HG02884 (cell line): ENCODE results near the gene MRPS18A.
"Not testable (repeated sequence)": the region's sequence is repeated elsewhere in the genome, so short reads cannot be mapped to it uniquely, and the experiment has no call there.

ENCODE experiments used
- ATAC-seq: cut with Tn5 transposase; IDR thresholded peaks from one replicate; pipeline ENCODE4 v1.9.1; 2021; ENCODE audit warnings: mild to moderate bottlenecking, moderate library complexity; ENCODE audit not compliant: unreplicated experiment

Gene MRPS18A

DNA sequence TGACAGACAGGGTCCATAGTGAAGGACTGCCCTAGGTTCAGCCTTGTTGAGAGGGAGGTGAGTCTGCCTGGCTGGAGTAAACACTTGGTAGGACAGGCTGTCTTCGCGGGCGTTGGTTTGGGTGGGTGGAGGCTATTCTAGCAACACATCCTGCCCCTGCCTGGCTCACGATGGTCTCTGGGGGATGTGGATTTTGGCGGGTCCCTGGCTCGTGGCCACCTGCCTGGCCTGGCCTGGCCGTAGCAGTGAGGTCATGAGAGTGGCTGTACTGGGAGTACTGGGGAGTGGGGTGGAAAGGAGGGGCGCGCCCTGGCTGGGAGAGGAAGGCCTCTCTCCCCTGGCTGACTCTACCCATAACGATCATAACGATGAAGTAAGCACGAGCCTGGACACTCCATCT, 30.2 kb upstream of the MRPS18A start:
- ATAC-seq, result no peak

DNA sequence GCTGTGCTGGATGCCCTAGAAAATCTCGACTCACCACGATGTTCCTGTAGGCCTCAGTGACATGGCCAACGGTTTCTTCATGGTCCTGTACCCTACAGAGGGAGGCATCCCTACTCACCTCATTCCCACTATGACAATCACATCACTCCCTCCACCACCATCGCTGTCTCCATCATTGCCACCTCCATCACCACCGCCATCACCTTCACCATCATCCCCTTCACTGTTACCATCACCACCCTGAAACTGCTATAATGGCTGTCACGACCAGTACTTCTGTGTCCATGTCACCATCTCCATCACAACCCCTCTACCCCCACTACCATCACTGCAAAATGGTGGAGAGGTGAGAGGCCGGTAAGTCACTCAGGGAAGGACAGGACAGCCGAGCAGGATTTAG, 29.8 kb upstream of the MRPS18A start:
- ATAC-seq, result no peak

DNA sequence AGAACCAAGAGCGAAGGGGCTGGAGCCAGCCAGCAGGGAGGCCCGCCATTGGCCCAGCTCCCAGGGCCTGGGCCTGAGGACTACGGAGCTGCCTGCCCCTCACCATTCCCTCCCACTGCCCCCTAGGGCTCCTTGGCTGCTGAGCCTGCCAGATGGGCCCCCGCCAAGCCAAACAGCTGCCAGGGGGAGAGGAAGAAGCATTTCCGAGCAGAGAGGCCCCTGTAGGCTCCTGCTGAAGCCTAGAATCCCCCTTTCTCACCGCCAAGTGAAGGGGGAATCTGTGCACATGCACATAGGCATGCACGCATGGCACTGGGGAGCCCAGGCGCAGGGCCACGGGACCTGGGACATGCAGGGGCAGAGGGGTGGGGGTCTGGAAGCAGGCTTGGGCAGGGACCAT, 28.5 kb upstream of the MRPS18A start:
- no peak for ATAC-seq

DNA sequence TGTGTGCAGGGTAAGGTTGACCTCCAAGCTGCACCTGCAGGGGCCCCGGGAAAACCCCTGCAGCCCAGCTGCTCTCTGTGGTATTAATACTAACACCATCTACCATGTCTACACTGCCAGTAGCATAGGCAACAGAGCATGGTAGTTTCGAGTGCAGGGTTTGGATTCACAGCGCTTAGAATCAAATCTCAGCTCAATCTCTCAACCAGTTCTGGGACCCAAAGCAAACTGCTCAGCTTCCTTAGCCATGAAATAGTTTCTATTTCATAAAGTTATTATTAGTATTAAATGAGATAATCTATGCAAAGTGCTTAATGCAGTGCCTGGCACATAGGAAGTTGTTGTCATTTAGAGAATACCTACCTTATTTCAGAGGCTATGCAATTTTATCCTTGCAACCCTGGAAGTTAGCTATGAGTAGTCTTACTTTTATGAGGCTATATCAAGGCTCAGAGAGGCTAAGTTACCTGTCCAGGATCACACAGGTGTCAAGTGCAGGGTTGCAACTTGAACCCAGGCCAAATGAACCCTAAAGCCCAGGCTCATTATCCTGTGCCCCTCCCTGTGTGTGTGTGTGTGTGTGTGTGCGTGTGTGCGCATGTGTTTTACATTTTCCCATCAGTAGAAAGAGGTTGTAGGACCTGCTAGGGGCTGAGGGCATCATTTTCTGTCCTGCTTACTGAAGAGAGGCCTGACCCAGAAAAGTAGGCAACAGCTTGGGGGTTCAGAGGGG, 27.6 kb upstream of the MRPS18A start:
- ATAC-seq, result peak; percentile 87

DNA sequence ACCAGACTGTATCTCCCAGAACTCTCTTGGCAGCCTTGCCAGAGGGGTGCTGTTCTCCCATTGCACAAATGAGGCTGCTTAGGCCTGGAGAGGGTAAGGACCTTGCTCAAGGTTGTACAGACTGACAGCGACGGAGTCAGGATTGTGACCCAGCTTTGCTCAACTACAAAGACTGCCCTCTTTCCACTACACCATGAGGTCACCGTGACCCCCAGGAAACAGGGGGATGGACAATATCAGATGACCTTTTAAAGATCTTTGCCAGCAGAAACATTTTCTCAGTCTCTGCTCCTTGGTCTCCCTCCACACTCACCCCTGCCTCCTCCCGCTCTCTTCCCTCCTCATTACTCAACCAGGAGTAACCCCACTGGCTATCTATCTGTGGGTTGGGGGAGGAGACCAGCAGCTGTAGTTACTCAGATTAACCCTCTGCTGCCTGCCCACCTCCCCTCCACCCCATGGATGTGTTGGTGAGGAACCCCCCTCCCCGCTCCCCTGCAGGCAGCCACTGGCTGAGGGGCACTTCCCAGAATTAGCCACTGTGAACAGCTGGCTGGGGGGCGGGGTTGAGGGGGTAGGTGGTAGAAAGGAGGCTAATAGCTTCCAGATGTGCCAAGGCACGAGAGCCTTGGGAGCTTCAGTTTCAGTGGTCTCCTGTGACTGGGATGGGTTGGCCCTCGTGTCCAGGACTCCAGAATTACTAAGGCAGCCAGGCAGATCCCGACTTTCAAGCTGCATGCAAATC, 26.9 kb upstream of the MRPS18A start:
- peak; percentile 7 for ATAC-seq

GRCh38 chr6:43713643-43714310, 26.2 kb upstream of the MRPS18A start:
- ATAC-seq, result no peak

DNA sequence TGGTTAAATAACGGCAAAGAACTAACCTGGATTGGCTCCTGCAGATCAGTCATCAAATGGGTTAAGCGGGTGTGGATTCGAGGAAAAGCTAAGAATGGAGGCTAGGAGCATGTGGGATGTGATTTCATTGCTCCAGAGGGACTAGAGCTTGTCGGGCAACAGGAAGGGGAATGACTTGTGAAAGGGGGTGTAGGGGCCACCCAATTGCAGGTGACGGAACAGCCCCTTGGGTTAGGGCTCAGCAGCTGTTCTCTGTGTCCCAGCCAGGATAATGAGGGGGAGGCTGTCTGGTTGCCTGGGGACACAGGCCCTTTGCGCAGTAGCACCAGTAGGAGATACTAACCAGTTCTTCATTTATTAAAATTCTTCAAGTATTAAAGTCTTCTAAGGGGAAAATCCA, 25.0 kb upstream of the MRPS18A start:
- no peak for ATAC-seq

DNA sequence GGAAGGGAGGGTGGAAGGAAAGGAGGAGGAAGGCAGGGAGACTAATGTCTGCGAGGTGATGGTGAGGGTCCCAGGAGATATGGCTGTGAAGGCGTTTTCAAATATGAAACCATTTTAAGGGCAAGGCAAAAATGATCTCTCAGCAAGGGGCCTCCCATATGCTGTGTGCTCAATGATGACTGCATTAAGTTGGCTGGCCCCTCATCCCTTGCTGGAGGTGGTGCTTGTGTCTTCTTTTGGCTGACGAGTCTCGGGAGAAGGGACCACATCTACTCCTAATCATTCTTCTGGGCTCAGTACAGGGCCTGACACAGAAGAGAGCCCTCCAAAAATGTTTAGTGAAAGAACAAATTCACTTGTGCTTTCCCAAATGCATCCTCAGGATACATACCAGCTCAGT, 23.0 kb upstream of the MRPS18A start:
- no peak for ATAC-seq

DNA sequence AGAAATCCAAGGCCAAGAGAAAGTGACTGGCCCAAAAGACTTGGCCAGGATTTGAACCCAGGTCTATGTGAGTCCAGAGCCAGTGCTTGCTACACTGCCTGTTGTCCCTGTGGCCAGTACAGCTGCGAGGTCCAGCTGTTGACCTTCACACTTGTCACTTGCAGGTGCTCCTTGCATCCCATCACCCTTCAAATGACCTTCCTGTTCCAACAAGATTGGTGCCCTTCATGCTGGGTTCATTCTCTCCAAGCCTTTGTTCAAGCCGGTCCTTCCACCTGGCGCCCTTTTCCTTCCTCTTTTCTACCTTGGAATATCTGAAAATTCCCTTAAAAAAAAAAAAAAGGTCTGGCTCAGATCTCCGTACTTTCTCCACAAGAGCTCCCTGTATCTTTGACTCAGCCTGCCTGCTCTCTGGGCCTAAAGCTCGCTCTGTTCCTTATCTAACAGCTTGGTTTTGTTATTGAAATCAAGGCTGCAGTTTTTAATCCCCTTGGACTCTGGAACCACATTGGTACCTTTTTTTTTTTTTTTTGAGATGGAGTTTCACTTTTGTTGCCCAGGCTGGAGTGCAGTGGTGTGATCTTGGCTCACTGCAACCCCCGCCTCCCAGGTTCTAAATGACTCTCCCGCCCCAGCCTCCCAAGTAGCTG, 22.2 kb upstream of the MRPS18A start:
- no peak for ATAC-seq

DNA sequence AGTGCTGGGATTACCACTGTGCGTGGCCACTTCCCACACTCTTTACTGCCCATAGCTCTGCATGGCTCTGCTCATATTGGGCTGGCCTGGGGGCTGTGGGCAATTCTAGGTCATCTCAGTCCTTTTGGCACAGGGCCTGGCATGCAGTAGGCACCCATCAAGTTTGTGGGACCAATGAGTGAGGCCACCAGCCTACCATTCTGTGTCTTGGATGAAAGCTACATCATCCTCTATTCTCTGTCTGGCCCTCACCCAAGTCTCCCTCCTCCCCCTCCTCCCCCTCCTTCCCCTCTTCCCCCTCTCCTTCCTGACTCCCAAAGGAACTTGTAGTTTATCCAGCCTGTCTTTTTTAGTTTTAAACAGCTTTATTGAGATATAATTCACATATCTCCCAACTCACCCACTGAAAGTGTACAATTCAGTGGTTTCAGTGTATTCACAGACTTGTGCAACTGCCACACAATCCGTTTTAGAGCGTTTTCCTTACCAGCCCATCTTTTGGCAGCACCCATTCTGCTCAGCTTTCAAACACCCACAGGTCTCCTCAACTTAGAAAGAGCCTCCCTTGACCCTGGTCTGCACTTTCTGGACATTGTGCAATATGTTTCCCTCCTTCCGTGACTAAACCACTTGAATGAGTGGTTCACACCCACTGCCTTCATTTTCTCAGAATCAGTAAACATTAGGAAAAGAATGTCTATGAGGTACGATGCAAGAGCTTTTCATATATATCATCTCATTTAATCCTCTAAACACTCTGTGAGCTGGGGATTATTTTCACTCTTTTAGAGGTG, 21.5 kb upstream of the MRPS18A start:
- no peak for ATAC-seq

DNA sequence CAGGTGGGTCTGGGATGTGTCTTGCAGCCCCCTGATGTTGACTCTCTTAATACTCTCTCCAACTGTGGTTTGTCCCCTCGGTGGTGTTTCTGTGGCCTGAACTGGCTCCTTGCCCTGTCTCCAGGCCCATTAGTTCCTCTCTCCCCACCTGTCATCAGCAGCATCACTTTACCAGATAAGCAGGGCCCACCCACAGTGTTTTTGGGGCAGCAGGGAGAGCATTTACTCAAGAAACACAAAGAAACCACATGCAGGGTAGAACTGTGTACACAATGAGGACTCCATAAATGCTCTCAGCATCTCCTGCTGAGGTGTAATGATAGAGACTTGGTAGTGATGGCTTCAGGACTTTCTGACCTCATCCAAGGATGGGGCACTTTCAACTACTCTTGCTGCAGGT, 20.2 kb upstream of the MRPS18A start:
- ATAC-seq, result no peak

DNA sequence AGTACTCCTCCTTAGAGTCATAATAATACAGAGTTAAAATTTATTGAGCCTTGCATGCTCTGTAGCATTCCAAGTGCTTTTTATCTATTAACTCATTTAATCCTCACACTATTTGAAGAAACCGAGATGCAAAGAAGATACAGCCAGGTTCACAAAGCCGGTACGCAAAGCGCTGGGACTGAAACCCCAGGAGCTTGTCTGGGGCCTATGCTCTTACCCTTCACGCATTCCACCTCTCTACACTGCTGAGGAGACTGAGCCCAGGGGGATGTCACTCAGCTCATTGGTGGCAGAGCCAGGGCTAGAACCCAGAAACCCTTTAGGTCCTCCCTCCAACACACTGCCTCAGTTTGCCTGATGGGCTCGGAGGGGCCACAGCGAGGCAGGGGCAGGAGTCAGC, 19.7 kb upstream of the MRPS18A start:
- ATAC-seq, result no peak

DNA sequence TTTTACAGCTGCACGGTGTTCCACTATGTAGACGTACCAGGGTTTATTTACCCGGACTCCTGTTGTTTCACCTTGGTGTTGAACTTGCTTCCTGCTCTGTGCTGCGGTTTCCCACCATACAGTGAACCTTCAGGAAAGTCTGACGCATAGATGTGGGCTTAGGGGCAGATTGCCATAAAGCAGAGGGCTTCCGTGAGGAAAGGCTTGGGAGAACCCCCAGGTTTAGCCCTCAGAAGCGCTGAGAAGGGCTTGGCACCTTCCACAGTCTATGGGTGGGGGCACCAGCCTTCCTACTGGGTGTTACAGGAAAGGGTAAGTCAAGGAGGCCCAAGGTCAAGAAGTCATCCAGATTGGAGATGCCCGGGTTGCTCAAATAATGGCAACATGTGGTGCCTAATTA, 19.2 kb upstream of the MRPS18A start:
- ATAC-seq, result no peak

GRCh38 chr6:43705996-43706395, 18.4 kb upstream of the MRPS18A start:
- ATAC-seq, result no peak

GRCh38 chr6:43703512-43704429, 16.2 kb upstream of the MRPS18A start:
- ATAC-seq, result no peak

GRCh38 chr6:43702534-43703440, 15.2 kb upstream of the MRPS18A start:
- no peak for ATAC-seq

DNA sequence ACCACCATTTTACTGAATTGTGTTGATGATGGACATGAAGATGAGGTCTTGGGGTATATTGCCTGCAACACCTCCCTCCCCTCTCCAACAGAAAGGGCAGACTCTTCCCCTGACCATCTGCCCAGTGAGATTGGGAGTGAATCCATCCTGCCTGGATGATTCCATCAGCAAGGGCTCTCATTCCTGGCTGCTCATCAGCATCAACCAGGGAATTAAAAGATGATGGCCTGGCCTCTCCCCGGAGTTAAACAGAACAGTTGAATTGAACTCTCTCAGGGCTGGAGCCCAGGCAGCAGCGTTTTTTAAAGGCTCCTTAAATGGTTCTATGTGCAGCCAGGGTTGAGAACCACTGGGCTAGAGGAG, 14.6 kb upstream of the MRPS18A start:
- no peak for ATAC-seq

DNA sequence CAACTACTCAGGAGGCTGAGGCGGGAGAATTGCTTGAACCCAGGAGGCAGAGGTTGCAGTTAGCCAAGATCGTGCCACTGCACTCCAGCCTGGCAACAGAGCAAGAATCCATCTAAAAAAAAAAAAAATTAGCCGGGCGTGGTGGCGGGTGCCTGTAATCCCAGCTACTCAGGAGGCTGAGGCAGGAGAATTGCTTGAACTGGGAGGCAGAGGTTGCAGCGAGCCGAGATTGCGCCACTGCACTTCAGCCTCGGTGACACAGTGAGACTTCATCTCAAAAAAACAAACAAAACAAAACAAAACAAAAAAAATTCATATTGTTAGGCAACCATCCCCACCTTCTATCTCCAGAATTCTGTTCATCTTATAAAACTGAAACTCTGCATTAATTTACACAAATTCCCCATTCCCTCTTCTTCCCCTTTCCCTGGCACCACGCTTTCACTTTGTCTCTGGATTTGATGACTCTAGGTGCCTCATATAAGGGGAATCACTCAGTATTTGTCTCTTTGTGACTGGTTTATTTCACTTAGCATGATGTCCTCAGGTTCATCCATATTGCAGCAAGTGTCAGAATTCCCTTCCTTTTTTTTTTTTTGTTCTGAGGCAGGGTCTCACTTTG, 13.5 kb upstream of the MRPS18A start:
- ATAC-seq, result not testable (repeated sequence)
